ENCODE measurements around the gene RERE.

RERE gene

DNA sequence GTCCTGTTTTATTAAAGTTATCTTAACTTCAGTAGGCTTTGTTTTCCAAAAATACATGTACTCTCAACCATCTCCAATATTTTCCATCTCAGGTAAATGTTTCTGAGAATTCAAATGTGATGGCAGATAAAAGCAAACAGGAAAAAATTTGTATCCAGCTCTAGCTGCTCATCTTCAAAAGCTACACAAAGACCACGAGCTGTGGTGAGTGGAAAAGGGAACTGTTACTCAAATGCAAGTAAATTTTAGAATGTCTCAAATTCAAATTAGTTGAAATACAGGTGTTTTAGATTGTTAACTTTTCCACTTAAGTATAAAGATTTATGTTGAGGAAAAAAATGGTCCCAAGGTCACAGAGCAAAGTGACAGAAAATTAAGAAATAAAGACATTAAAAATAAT is 283.5 kb downstream of the RERE start:
- H3K27ac ChIP-seq, result no peak overlapping the region
- TF ChIP-seq, protein P1, sequence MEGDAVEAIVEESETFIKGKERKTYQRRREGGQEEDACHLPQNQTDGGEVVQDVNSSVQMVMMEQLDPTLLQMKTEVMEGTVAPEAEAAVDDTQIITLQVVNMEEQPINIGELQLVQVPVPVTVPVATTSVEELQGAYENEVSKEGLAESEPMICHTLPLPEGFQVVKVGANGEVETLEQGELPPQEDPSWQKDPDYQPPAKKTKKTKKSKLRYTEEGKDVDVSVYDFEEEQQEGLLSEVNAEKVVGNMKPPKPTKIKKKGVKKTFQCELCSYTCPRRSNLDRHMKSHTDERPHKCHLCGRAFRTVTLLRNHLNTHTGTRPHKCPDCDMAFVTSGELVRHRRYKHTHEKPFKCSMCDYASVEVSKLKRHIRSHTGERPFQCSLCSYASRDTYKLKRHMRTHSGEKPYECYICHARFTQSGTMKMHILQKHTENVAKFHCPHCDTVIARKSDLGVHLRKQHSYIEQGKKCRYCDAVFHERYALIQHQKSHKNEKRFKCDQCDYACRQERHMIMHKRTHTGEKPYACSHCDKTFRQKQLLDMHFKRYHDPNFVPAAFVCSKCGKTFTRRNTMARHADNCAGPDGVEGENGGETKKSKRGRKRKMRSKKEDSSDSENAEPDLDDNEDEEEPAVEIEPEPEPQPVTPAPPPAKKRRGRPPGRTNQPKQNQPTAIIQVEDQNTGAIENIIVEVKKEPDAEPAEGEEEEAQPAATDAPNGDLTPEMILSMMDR (conservative IDR thresholded peaks at IDR 0.05), result no peak

DNA sequence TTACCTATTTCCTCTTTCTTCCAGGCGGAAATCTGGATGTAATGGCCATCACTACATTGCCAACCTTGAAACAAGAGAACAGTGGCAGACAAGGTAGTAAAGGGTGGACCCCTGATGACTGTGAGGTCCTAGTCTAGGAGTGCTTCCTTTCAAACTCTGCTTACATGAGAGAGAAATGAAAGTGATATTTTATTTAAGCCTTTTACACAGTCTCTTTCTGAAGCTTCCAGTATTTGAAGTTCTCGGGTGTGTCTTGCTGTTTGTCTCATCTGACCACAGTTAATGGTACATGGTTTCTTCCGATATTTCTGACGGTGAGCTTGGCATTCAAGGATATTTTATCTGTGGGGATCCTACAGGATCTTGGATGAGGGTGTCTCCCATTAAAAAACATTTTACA is 284.3 kb downstream of the RERE start:
- TF ChIP-seq, protein P1 (conservative IDR thresholded peaks at IDR 0.05), result no peak
- TF ChIP-seq ZFX (IDR thresholded peaks at IDR 0.05), result no peak
- H3K27ac ChIP-seq, result no peak overlapping the region

DNA sequence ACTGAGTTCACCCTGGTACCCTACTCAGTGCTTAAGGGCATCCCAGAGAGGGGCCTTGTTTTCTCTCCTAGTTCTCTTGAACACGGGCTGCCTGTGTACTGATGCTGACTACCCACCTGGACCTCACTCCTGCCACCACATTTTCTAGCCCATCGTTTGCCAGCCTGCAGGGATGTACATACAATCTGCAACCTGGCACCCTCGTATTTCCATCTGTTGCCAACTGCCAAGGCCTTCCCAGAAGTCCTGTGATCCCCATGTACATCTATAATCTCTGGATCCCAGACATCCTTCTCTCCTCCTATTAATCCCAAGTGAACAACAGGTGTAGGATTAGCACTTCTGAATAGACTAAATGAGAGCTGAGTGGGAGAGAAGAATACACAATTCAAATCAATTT is 287.5 kb downstream of the RERE start:
- no peak for TF ChIP-seq ZFX (IDR thresholded peaks at IDR 0.05)
- TF ChIP-seq, protein P1 (conservative IDR thresholded peaks at IDR 0.05), result no peak
- H3K27ac ChIP-seq, result no peak overlapping the region

DNA sequence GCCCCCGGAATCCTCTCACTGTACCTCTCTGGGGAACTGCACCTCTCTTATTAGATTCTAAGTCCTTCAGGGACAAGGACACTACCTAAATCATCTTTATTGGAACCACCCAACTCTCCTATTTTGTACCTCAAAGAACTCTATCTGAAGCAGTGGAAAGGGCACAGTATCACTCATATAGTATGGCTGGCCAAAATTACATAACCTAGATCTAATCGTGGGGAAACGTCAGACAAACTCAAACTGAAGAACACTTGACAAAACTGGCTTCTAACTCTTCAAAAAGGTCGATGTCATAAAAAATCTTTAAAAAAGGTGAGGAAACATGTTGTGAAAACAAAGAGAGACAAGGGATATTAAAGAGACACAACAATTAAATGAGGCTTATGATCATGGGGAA is 289.5 kb downstream of the RERE start:
- no peak overlapping the region for H3K27ac ChIP-seq
- no peak for TF ChIP-seq ZFX (IDR thresholded peaks at IDR 0.05)
- TF ChIP-seq, protein P1 (conservative IDR thresholded peaks at IDR 0.05), result no peak

DNA sequence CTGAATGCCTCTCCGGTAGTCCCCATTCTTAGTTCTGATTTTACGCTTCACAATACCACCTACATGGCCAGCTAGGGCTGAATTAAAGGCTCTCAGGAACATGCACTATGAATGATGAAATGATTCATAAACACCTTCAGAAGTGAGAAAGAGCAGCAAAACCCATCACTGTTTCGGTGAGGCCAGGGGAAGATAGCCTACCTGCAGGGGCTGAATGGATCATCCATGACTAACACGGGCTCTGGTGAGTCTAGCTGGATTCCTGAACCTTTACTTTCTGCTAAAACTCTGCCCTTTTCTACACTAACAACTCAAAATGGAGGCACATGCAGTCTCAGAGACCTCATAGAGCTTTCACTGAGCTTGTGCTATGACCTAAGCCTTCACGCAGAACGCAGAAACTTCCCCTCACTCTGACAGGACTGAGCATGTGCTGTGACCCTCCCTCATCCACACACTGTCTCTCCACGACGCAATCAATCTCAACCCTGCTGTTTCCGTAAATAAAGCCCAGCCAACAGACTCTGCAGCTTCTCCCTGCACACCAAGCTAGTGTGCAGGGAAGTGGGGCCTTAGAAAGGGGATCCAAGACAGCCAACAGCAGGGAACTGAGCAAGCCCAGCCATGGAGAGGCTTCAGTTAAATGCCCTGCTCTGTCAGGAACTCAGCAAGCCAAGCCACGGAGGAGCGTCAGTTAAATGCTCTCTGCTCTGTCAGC is 291.7 kb downstream of the RERE start:
- H3K27ac ChIP-seq, result peak overlapping the region; percentile 59
- TF ChIP-seq, protein P1 (conservative IDR thresholded peaks at IDR 0.05), result no peak
- TF ChIP-seq ZFX (IDR thresholded peaks at IDR 0.05), result no peak

DNA sequence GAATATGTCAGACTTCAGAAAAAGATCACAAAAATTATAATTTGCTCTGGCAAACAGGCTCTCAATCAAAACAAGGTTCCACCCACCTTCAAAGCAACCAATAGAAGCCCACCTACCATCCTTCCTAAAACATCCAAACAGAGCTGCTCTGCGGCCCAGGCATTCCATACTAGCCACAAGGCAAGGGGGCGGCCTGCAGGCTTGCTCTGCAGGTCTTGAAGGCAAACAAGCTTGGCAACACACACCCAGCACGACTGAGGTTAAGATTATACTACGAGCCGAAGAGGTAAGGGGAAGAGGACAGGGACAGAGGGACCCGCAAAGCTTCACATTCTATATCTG is 292.3 kb downstream of the RERE start:
- peak overlapping the region; percentile 59 for H3K27ac ChIP-seq
- no peak for TF ChIP-seq ZFX (IDR thresholded peaks at IDR 0.05)

DNA sequence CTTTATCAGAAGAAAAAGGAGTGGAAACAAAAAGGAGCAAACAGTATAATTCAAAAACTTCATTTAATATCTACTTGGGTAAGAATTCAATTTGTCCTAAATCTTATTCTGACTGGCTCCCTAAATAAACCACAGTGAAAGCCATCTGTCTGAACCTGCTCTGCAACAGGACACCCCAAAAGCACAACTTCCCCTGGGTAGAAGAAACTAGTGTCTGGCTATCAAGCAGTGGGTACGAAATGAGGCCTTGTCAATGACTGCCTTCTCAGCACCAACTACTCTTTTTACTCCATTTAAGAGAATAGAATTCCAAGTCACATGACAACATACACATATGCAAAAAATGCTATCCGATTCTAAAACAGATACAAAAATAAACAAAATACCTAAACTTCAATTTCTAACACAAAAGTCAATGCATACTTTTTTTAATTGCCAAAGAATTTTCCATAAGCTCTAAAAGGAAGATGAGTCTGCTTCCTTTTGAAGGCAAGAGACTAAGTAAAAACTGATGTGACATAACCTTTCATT is 292.7 kb downstream of the RERE start:
- H3K27ac ChIP-seq, result peak overlapping the region; percentile 59
- no peak for TF ChIP-seq ZFX (IDR thresholded peaks at IDR 0.05)
- TF ChIP-seq, protein P1 (conservative IDR thresholded peaks at IDR 0.05), result no peak

DNA sequence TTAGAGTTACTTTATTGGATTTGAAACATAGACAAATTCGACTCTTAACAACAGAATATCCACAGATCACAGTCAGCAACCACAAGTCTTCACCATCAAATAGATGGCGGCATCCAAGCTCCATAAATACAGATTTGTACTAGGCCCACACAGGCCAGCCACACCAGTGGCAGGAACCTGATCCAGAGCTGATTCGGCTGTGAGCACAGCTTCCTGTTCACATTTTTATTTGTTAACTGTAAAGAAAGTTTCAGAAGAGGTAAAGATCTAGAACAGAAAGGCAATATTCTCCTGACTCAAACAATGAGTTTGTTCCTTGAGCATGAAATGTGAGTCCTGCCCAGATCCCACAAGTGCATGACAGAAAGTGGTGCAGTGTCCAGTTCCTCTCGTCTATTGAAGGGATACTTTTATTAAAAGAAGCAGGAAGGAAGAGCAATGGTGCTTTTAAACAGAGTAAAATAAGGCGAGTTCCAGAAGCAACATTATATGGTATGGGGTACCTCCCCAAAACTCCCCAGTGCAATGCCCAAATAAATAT is 293.7 kb downstream of the RERE start:
- TF ChIP-seq, protein P1 (conservative IDR thresholded peaks at IDR 0.05), result no peak
- TF ChIP-seq ZFX (IDR thresholded peaks at IDR 0.05), result no peak
- H3K27ac ChIP-seq, result no peak overlapping the region

Measured in C4-2B (cell line).